ENCODE results near the gene IFNAR1. TPM values are rescaled to one million over a fixed set of nuclear protein-coding genes. Genes with fewer than 3 reads are reported as not detected.

IFNAR1 gene
- total and polyA plus RNA-seq, 2 donors (not counting 3 experiments of a cell fraction or from before 2014, with no cell fraction given): 16.2 to 47.8 TPM

- Histone ChIP-seq H3K27ac (ENCODE audit: insufficient read depth, low read depth, low read length) (no peak overlapping the region), H2AFZ (ENCODE audit: low read depth, low read length) (no peak overlapping the region), H3K36me3 (ENCODE audit: control insufficient read depth in 2 of 2, extremely low read depth in 1 of 2, insufficient read depth in 2 of 2, low read length in 2 of 2) (no peaks in the 10 kb centered on the region), H3K27me3 (ENCODE audit: control insufficient read depth in 2 of 2, insufficient read depth in 2 of 2, low read length in 2 of 2) (no peaks in the 10 kb centered on the region), H3K9me3 (replicated peaks; ENCODE audit: control insufficient read depth, insufficient read depth, low read length) (no peaks in the 10 kb centered on the region), H3K9ac (replicated peaks; ENCODE audit: extremely low read depth, insufficient read depth, low read length) (no peak overlapping the region), H3K9me1 (replicated peaks; ENCODE audit: control insufficient read depth, extremely low read depth, insufficient read depth, low read length) (no peaks in the 10 kb centered on the region), H4K20me1 (replicated peaks; ENCODE audit: control insufficient read depth, extremely low read depth, insufficient read depth, low read length) (no peaks in the 10 kb centered on the region), H3K79me2 (ENCODE audit: control insufficient read depth, insufficient read depth, low read length) (peaks cover under 1% of the 10 kb centered on the region), H3K4me1 (ENCODE audit: control insufficient read depth, extremely low read depth, insufficient read depth, low read length) (peaks cover 5% of the 10 kb centered on the region), H3K4me3 (replicated peaks in 1 of 3; ENCODE audit: insufficient read depth in 1 of 3, low read depth in 1 of 3, low read length in 3 of 3) (no peak overlapping the region), H3K4me2 (ENCODE audit: insufficient read depth, low read length) (no peak overlapping the region)
- POLR2A ChIA-PET: no interaction called here
- no TSS peak for BruUV-seq (replicated peaks)
- FAIRE-seq (no peak), DNase-seq (ENCODE audit: low read depth, low spot score) (no peak)
- CTCF ChIA-PET: interaction anchor here (1.1 to 1.3 kb wide), 2 partner anchors 12 to 17 kb away, joined by 3 read pairs; no protein-coding TSS in a partner anchor
- intact Hi-C loops (cut with micrococcal nuclease): no loop called here
- TF ChIP-seq FOS (IDR thresholded peaks at IDR 0.05; ENCODE audit: borderline replicate concordance, insufficient read depth, low read length): no peak
- TF ChIP-seq GATA2 (IDR thresholded peaks at IDR 0.05; ENCODE audit: insufficient read depth, insufficient read length, low read depth, low read length): no peak
- TF ChIP-seq, protein P1, sequence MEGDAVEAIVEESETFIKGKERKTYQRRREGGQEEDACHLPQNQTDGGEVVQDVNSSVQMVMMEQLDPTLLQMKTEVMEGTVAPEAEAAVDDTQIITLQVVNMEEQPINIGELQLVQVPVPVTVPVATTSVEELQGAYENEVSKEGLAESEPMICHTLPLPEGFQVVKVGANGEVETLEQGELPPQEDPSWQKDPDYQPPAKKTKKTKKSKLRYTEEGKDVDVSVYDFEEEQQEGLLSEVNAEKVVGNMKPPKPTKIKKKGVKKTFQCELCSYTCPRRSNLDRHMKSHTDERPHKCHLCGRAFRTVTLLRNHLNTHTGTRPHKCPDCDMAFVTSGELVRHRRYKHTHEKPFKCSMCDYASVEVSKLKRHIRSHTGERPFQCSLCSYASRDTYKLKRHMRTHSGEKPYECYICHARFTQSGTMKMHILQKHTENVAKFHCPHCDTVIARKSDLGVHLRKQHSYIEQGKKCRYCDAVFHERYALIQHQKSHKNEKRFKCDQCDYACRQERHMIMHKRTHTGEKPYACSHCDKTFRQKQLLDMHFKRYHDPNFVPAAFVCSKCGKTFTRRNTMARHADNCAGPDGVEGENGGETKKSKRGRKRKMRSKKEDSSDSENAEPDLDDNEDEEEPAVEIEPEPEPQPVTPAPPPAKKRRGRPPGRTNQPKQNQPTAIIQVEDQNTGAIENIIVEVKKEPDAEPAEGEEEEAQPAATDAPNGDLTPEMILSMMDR (IDR thresholded peaks at IDR 0.05; ENCODE audit: extremely low read depth in 1 of 2, insufficient read depth in 1 of 2, low read depth in 1 of 2, low read length in 2 of 2): no peak
- TF ChIP-seq MYC (IDR thresholded peaks at IDR 0.05; ENCODE audit: low read depth, low read length): no peak
- TF ChIP-seq EZH2 (IDR thresholded peaks at IDR 0.05; ENCODE audit: borderline replicate concordance, low read depth, low read length, severe bottlenecking): no peak
- dilution Hi-C loops (cut with MboI; ENCODE audit: extremely low pct_ligation_motif_present, low sequenced_read_pairs): no loop called here
These were observed 73.6 kb downstream of the IFNAR1 start for GRCh38 chr21:33398361-33398760.

DNA sequence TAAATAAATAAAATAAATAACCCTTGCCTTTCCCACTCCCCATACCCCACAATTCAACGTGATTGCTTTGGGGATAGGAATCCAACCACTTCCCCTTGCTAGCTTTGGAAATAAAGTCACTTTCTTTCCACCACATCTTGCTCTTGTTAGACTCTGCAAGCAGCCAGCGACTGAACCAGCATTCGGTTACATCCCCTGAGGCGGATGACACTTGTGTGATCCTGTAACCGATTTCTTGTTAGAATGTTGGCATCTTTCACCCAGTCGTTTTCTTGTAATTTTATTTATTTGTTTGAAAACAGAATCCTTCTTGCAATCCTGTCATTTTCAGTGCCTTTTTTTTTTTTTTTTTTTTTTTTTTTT is 76.8 kb downstream of the IFNAR1 start:
- H2AFZ ChIP-seq (ENCODE audit: low read depth, low read length): no peak overlapping the region
- TF ChIP-seq JUN (IDR thresholded peaks at IDR 0.05; ENCODE audit: borderline replicate concordance, insufficient read depth, insufficient read length, low read depth): no peak
- no peak for TF ChIP-seq POLR2A (IDR thresholded peaks at IDR 0.05; ENCODE audit: low read depth, low read length)
- no peak for TF ChIP-seq EZH2 (IDR thresholded peaks at IDR 0.05; ENCODE audit: borderline replicate concordance, low read depth, low read length, severe bottlenecking)
- TF ChIP-seq, protein P2, sequence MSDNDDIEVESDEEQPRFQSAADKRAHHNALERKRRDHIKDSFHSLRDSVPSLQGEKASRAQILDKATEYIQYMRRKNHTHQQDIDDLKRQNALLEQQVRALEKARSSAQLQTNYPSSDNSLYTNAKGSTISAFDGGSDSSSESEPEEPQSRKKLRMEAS (IDR thresholded peaks at IDR 0.05; ENCODE audit: insufficient read depth, insufficient read length): no peak
- intact Hi-C loops (cut with micrococcal nuclease) (loop anchor here (1.0 kb wide), 1 partner anchor 21 kb away; no protein-coding TSS in a partner anchor), dilution Hi-C loops (cut with MboI; ENCODE audit: extremely low pct_ligation_motif_present, low sequenced_read_pairs) (no loop called here)
- ChIA-PET POLR2A (no interaction called here), CTCF (interaction anchor here (0.7 to 1.5 kb wide), 7 partner anchors 10 to 205 kb away, joined by 3 to 10 read pairs (median 3); no protein-coding TSS in a partner anchor)
- H3K4me1 ChIP-seq (ENCODE audit: control insufficient read depth, extremely low read depth, insufficient read depth, low read length): peaks cover 7% of the 10 kb centered on the region
- no peak overlapping the region for H3K4me2 ChIP-seq (ENCODE audit: insufficient read depth, low read length)
- no peak for DNase-seq (ENCODE audit: low read depth, low spot score)
- no TSS peak for BruUV-seq (replicated peaks)
- H3K9ac ChIP-seq (replicated peaks; ENCODE audit: extremely low read depth, insufficient read depth, low read length): no peak overlapping the region
- no peak for FAIRE-seq
- H4K20me1 ChIP-seq (replicated peaks; ENCODE audit: control insufficient read depth, extremely low read depth, insufficient read depth, low read length): no peaks in the 10 kb centered on the region
- no peak overlapping the region for H3K4me3 ChIP-seq (replicated peaks in 1 of 3; ENCODE audit: insufficient read depth in 1 of 3, low read depth in 1 of 3, low read length in 3 of 3)
- no peaks in the 10 kb centered on the region for H3K9me1 ChIP-seq (replicated peaks; ENCODE audit: control insufficient read depth, extremely low read depth, insufficient read depth, low read length)
- no peaks in the 10 kb centered on the region for H3K27me3 ChIP-seq (ENCODE audit: control insufficient read depth in 2 of 2, insufficient read depth in 2 of 2, low read length in 2 of 2)
- peaks cover 32% of the 10 kb centered on the region for H3K79me2 ChIP-seq (ENCODE audit: control insufficient read depth, insufficient read depth, low read length)
- H3K36me3 ChIP-seq (ENCODE audit: control insufficient read depth in 2 of 2, extremely low read depth in 1 of 2, insufficient read depth in 2 of 2, low read length in 2 of 2): no peaks in the 10 kb centered on the region
- H3K9me3 ChIP-seq (replicated peaks; ENCODE audit: control insufficient read depth, insufficient read depth, low read length): no peaks in the 10 kb centered on the region
- H3K27ac ChIP-seq (ENCODE audit: insufficient read depth, low read depth, low read length): no peak overlapping the region
